Neural cell (in vitro differentiated cells): Measurements from ENCODE around the gene TLX1. TPM values are rescaled to one million over a fixed set of nuclear protein-coding genes. Genes with fewer than 3 reads are reported as not detected.

Source experiments
- H2AFZ ChIP-seq: fragments of 200-600, 300-800 bp; sonication (generic), shearing (Covaris generic); 2 replicates; pipeline ENCODE4 v1.6.0; 2014; ENCODE audit warnings: low read depth, mild to moderate bottlenecking, antibody characterized with exemption, low read length, moderate library complexity
- H3F3A ChIP-seq: fragments of 200-600 bp; shearing (Covaris generic); 2 replicates; pipeline ENCODE4 v1.6.1; 2016; ENCODE audit warnings: mild to moderate bottlenecking, moderate library complexity, mixed read lengths, antibody characterized with exemption, low read length; ENCODE audit not compliant: insufficient read depth, poor library complexity, severe bottlenecking
- H3K27ac ChIP-seq: fragments of 200-600, 300-800 bp; sonication (generic), shearing (Covaris generic); 2 replicates; pipeline ENCODE4 v1.5.1; 2014; ENCODE audit warnings: mild to moderate bottlenecking, low read length, moderate library complexity
- H3K27me3 ChIP-seq: fragments of 300-800, 200-600 bp; sonication (generic), shearing (Covaris generic); 2 replicates; pipeline ENCODE4 v1.6.0; 2014; ENCODE audit warnings: mild to moderate bottlenecking, low read depth, low read length, moderate library complexity; ENCODE audit not compliant: insufficient read depth
- H3K36me3 ChIP-seq: fragments of 300-800, 200-600 bp; sonication (generic), shearing (Covaris generic); 2 replicates; pipeline ENCODE4 v1.5.1; 2014; ENCODE audit warnings: mild to moderate bottlenecking, antibody characterized with exemption, low read length, moderate library complexity; ENCODE audit not compliant: insufficient read depth
- H3K4me2 ChIP-seq: fragments of 300-800, 200-600 bp; sonication (generic), shearing (Covaris generic); 2 replicates; pipeline ENCODE4 v1.6.0; 2014; ENCODE audit warnings: mild to moderate bottlenecking, low read length
- H3K4me3 ChIP-seq: fragments of 300-800, 200-600 bp; sonication (generic), shearing (Covaris generic); 2 replicates; pipeline ENCODE4 v1.5.1; 2014; ENCODE audit warnings: mild to moderate bottlenecking, low read length, moderate library complexity
- H3K79me2 ChIP-seq: fragments of 200-600 bp; shearing (Covaris generic); replicated peaks from 2 replicates; pipeline ENCODE4 v1.6.0; 2014; ENCODE audit warnings: mild to moderate bottlenecking, low read length, moderate library complexity; ENCODE audit not compliant: insufficient read depth
- H3K9ac ChIP-seq: fragments of 300-800, 200-600 bp; sonication (generic), shearing (Covaris generic); 2 replicates; pipeline ENCODE4 v1.6.1; 2016; ENCODE audit warnings: mild to moderate bottlenecking, low read length, mixed read lengths
- H3K9me2 ChIP-seq: fragments of 200-600 bp; shearing (Covaris generic); 2 replicates; pipeline ENCODE4 v1.6.1; 2016; ENCODE audit warnings: mild to moderate bottlenecking, low read length, mixed read lengths; ENCODE audit not compliant: insufficient read depth
- H3K9me3 ChIP-seq: fragments of 200-600, 300-800 bp; sonication (generic), shearing (Covaris generic); 2 replicates; pipeline ENCODE4 v1.6.1; 2016; ENCODE audit warnings: mild to moderate bottlenecking, mixed run types, low read length, moderate library complexity, mixed read lengths
- H4K20me1 ChIP-seq: fragments of 200-600 bp; shearing (Covaris generic); 2 replicates; pipeline ENCODE4 v1.6.1; 2016; ENCODE audit warnings: mild to moderate bottlenecking, mixed run types; ENCODE audit not compliant: insufficient read depth
- POLR2AphosphoS5 ChIP-seq: IDR thresholded peaks from 2 replicates; pipeline ENCODE4 v1.6.1; 2012
- RAD21 ChIP-seq: fragments of 450-650 bp; conservative IDR thresholded peaks from 2 replicates; pipeline ENCODE4 v1.6.1; 2014; ENCODE audit warnings: antibody characterized with exemption, mild to moderate bottlenecking, moderate library complexity
- polyA plus RNA-seq: library from polyadenylated mRNA; depleted of rRNA; stranded (reverse); fragments of >200 nt; gene quantifications from 2 replicates; pipeline ENCODE4 v1.2.3, GENCODE V29; 2014
- TF ChIP-seq, protein P1 (sequence below): IDR thresholded peaks from 2 replicates; pipeline ENCODE4 v1.6.1; 2012; ENCODE audit warnings: borderline replicate concordance

The TLX1 gene
- polyA plus RNA-seq, 1 donor from 2014 or later = not detected

DNA sequence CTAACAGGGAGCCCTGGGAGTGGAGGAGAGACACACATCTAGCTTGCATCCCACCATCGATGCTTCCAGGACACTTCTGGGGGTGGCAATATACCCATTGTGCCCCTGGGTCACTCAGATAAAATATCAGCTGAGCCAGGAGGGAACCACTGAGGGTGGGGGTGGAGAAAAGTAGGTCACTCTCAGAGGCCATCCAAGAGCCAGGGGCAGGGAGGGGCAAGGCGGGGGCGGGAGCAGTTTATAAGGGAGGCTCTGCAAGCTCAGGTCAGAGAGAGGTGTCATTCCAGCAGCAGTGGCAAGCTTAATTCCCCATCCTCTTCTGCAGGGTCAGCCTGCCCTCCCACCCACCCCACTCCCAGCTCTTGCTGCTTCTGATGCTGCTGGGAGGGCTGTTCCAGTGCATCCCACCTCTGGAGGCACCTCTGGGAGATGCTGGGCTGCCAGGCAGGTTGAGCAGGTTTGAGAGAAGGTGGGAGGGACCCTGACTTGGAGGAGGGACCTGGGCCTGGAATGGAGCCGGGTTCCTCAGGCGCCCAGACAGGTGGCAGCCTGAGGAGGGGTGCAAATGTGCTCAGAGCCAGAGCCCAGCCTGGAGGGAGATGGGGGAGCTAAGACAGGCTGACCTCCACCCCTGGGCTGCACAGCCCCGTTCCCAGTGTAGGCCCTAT is 20.1 kb upstream of the TLX1 start:
- H3K9me3 ChIP-seq = no peaks in the 10 kb centered on the region
- no peaks in the 10 kb centered on the region for H3F3A ChIP-seq
- H3K79me2 ChIP-seq = no peaks in the 10 kb centered on the region
- no peak overlapping the region for H3K4me2 ChIP-seq
- TF ChIP-seq, protein P1, sequence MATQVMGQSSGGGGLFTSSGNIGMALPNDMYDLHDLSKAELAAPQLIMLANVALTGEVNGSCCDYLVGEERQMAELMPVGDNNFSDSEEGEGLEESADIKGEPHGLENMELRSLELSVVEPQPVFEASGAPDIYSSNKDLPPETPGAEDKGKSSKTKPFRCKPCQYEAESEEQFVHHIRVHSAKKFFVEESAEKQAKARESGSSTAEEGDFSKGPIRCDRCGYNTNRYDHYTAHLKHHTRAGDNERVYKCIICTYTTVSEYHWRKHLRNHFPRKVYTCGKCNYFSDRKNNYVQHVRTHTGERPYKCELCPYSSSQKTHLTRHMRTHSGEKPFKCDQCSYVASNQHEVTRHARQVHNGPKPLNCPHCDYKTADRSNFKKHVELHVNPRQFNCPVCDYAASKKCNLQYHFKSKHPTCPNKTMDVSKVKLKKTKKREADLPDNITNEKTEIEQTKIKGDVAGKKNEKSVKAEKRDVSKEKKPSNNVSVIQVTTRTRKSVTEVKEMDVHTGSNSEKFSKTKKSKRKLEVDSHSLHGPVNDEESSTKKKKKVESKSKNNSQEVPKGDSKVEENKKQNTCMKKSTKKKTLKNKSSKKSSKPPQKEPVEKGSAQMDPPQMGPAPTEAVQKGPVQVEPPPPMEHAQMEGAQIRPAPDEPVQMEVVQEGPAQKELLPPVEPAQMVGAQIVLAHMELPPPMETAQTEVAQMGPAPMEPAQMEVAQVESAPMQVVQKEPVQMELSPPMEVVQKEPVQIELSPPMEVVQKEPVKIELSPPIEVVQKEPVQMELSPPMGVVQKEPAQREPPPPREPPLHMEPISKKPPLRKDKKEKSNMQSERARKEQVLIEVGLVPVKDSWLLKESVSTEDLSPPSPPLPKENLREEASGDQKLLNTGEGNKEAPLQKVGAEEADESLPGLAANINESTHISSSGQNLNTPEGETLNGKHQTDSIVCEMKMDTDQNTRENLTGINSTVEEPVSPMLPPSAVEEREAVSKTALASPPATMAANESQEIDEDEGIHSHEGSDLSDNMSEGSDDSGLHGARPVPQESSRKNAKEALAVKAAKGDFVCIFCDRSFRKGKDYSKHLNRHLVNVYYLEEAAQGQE = no peak
- H3K9me2 ChIP-seq = no peaks in the 10 kb centered on the region
- H2AFZ ChIP-seq = no peak overlapping the region
- H3K4me3 ChIP-seq = no peak overlapping the region
- H3K36me3 ChIP-seq = no peaks in the 10 kb centered on the region
- no peaks in the 10 kb centered on the region for H4K20me1 ChIP-seq
- no peak overlapping the region for H3K27ac ChIP-seq
- peaks cover 31% of the 10 kb centered on the region for H3K27me3 ChIP-seq
- no peak overlapping the region for H3K9ac ChIP-seq

GRCh38 chr10:101111547-101111946 is 19.6 kb upstream of the TLX1 start:
- Histone ChIP-seq H4K20me1 (no peaks in the 10 kb centered on the region), H3K36me3 (no peaks in the 10 kb centered on the region), H3K27ac (no peak overlapping the region), H3F3A (no peaks in the 10 kb centered on the region), H2AFZ (no peak overlapping the region), H3K9me2 (no peaks in the 10 kb centered on the region), H3K9me3 (no peaks in the 10 kb centered on the region), H3K4me3 (no peak overlapping the region), H3K9ac (no peak overlapping the region), H3K27me3 (peaks cover 36% of the 10 kb centered on the region), H3K4me2 (no peak overlapping the region), H3K79me2 (no peaks in the 10 kb centered on the region)
- no peak for TF ChIP-seq POLR2AphosphoS5
- no peak for TF ChIP-seq RAD21

GRCh38 chr10:101112799-101113594 is 18.1 kb upstream of the TLX1 start:
- peaks cover 49% of the 10 kb centered on the region for H3K27me3 ChIP-seq
- no peaks in the 10 kb centered on the region for H3K9me3 ChIP-seq
- H3K27ac ChIP-seq = no peak overlapping the region
- H3F3A ChIP-seq = no peaks in the 10 kb centered on the region
- H3K79me2 ChIP-seq = no peaks in the 10 kb centered on the region
- H2AFZ ChIP-seq = no peak overlapping the region
- H3K4me2 ChIP-seq = no peak overlapping the region
- TF ChIP-seq, protein P1 = no peak
- H4K20me1 ChIP-seq = no peaks in the 10 kb centered on the region
- H3K36me3 ChIP-seq = no peaks in the 10 kb centered on the region
- no peak overlapping the region for H3K4me3 ChIP-seq
- H3K9ac ChIP-seq = no peak overlapping the region
- no peaks in the 10 kb centered on the region for H3K9me2 ChIP-seq
